HG03064 (cell line): ENCODE data around the gene ANGPTL8.

ENCODE experiments used
- ATAC-seq: cut with Tn5 transposase; IDR thresholded peaks from one replicate; pipeline ENCODE4 v1.9.1; 2021; ENCODE audit warnings: low read depth; ENCODE audit not compliant: unreplicated experiment

ANGPTL8 gene

GRCh38 chr19:11286312-11286974, 47.0 kb downstream of the ANGPTL8 start:
- no peak for ATAC-seq

GRCh38 chr19:11288349-11288748, 48.9 kb downstream of the ANGPTL8 start:
- ATAC-seq, result no peak

DNA sequence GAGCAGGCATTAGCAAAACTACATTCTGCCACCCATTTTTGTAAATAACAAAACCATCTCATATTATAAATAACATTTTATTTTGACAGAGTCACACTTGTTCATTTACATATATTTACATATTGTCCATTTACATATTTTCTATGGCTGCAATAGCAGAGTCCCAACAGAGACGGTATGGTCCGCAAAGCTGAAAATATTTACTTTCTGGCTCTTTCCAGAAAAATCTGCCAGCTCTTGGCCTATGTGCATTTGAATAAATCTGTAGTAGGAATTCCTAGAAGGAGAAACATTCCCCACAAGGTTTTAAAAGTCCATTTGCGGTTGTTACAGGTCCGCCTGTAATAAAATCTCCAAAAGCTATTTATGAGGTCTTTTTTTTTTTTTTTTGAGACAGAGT, 50.8 kb downstream of the ANGPTL8 start:
- ATAC-seq, result no peak

GRCh38 chr19:11291415-11291814, 52.0 kb downstream of the ANGPTL8 start:
- no peak for ATAC-seq
